Measurements from ENCODE around the gene AK2.

The AK2 gene

GRCh38 chr1:33036526-33037503, at the start of gene AK2:
Gene AK2, minus strand, starts transcription at chr1:33036883. Its CDS starts 55 bp downstream, at chr1:33036828.
- TF ChIP-seq ZNF8 (CRISPR knock-in tag; IDR thresholded peaks at IDR 0.05): no peak
- 0 out of 2 replicates have a peak, but pooled peaks have one; percentile 73 for TF ChIP-seq TSHZ2 (CRISPR knock-in tag; IDR thresholded peaks at IDR 0.05)
- peak; percentile 100 for ATAC-seq

GRCh38 chr1:33086384-33086850, 49.7 kb upstream of the AK2 start:
- TF ChIP-seq ZNF70 (CRISPR knock-in tag; IDR thresholded peaks at IDR 0.05): no peak
- no peak for TF ChIP-seq PATZ1 (CRISPR knock-in tag; IDR thresholded peaks at IDR 0.05; ENCODE audit: borderline replicate concordance)
- no peak for TF ChIP-seq ZFP3 (CRISPR knock-in tag; IDR thresholded peaks at IDR 0.05)
- no peak for TF ChIP-seq CREB5 (CRISPR knock-in tag; IDR thresholded peaks at IDR 0.05; ENCODE audit: low read depth)
- TF ChIP-seq ARNTL (CRISPR knock-in tag; IDR thresholded peaks at IDR 0.05; ENCODE audit: borderline replicate concordance, low read depth): no peak
- no peak for TF ChIP-seq BACH2 (CRISPR knock-in tag; IDR thresholded peaks at IDR 0.05; ENCODE audit: borderline replicate concordance)
- TF ChIP-seq ZNF565 (CRISPR knock-in tag; conservative IDR thresholded peaks at IDR 0.05; ENCODE audit: low read depth): no peak
- no peak for TF ChIP-seq ISL1 (CRISPR knock-in tag; IDR thresholded peaks at IDR 0.05)
- TF ChIP-seq RARB (CRISPR knock-in tag; IDR thresholded peaks at IDR 0.05): no peak
- TF ChIP-seq ZFP30 (CRISPR knock-in tag; IDR thresholded peaks at IDR 0.05): no peak
- TF ChIP-seq ZC3H10 (CRISPR knock-in tag; IDR thresholded peaks at IDR 0.05): no peak
- no peak for TF ChIP-seq CSDC2 (CRISPR knock-in tag; IDR thresholded peaks at IDR 0.05)
- no peak for TF ChIP-seq ZNF8 (CRISPR knock-in tag; IDR thresholded peaks at IDR 0.05)
- ATAC-seq: peak; percentile 97

GRCh38 chr1:33085332-33085731, 48.6 kb upstream of the AK2 start:
- TF ChIP-seq ZC3H10 (CRISPR knock-in tag; IDR thresholded peaks at IDR 0.05) (no peak), ARNTL (CRISPR knock-in tag; IDR thresholded peaks at IDR 0.05; ENCODE audit: borderline replicate concordance, low read depth) (no peak), TCF4 (CRISPR knock-in tag; IDR thresholded peaks at IDR 0.05; ENCODE audit: borderline replicate concordance) (no peak)
- no peak for ATAC-seq

- ATAC-seq: no peak
- TF ChIP-seq ZFP30 (CRISPR knock-in tag; IDR thresholded peaks at IDR 0.05): no peak
- TF ChIP-seq ZFP3 (CRISPR knock-in tag; IDR thresholded peaks at IDR 0.05): no peak
- no peak for TF ChIP-seq PPARA (CRISPR knock-in tag; IDR thresholded peaks at IDR 0.05; ENCODE audit: borderline replicate concordance)
- no peak for TF ChIP-seq BACH2 (CRISPR knock-in tag; IDR thresholded peaks at IDR 0.05; ENCODE audit: borderline replicate concordance)
- no peak for TF ChIP-seq RARB (CRISPR knock-in tag; IDR thresholded peaks at IDR 0.05)
- TF ChIP-seq ZNF8 (CRISPR knock-in tag; IDR thresholded peaks at IDR 0.05): no peak
- TF ChIP-seq GLIS3 (CRISPR knock-in tag; IDR thresholded peaks at IDR 0.05): no peak
- TF ChIP-seq ZNF565 (CRISPR knock-in tag; conservative IDR thresholded peaks at IDR 0.05; ENCODE audit: low read depth): no peak
- no peak for TF ChIP-seq TOX (CRISPR knock-in tag; IDR thresholded peaks at IDR 0.05; ENCODE audit: borderline replicate concordance)
Observed at GRCh38 chr1:33082575-33083108, 46.0 kb upstream of the AK2 start.

All from SK-N-SH treated with all-trans-retinoic acid at 6 μM for 48 hours (cell line).